Transverse colon (tissue), 4 donors: ENCODE measurements around the gene CLRN2.

Experiments used
- EP300 ChIP-seq: sonication (generic); formaldehyde crosslinking; IDR thresholded peaks from one replicate; pipeline ENCODE4 v1.6.1; 2017; ENCODE audit warnings: antibody characterized with exemption, low read depth
- POLR2A ChIP-seq: fragments of 450-650 bp; IDR thresholded peaks from one replicate; pipeline ENCODE4 v1.6.1; 2016; ENCODE audit warnings: antibody characterized with exemption, mild to moderate bottlenecking, moderate library complexity
- POLR2AphosphoS5 ChIP-seq, 3 donors: sonication (generic); formaldehyde crosslinking; IDR thresholded peaks; one replicate each; pipeline ENCODE4 v1.6.1; 2016; ENCODE audit warnings: antibody characterized with exemption in 3 of 3
- TF ChIP-seq, protein P1 (sequence below), 5 experiments: fragments of 200-600 bp in 3 of 5; fragments of 450-650 bp in 2 of 5; sonication (generic) in 3 of 5; IDR thresholded peaks; 1 replicate in 2 of 5; 2 replicates in 3 of 5; pipeline ENCODE4 v1.5.1; 2016 to 2017; ENCODE audit warnings: antibody characterized with exemption in 5 of 5, inconsistent platforms in 3 of 5, mild to moderate bottlenecking in 2 of 5, moderate library complexity in 1 of 5

DNA sequence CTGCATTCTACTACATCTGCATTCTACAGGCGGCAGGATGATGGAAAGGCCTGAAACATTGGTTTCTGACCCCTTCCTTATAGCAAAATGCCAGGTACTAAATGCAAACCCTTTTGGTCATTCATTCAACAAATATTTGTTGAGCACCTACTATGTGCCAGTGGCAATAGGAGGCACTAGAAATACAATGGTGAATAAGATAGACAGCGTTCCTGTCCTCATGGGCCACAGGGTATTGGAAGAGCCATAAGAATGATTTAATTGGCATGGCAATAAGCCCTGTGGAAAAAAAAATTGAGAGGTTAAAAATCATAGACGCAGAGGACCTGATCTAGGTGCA lies 44.7 kb downstream of the CLRN2 start:
- TF ChIP-seq EP300 (no peak), POLR2A (no peak), POLR2AphosphoS5 (IDR thresholded peaks at IDR 0.05) (no peak)
- TF ChIP-seq, protein P1, sequence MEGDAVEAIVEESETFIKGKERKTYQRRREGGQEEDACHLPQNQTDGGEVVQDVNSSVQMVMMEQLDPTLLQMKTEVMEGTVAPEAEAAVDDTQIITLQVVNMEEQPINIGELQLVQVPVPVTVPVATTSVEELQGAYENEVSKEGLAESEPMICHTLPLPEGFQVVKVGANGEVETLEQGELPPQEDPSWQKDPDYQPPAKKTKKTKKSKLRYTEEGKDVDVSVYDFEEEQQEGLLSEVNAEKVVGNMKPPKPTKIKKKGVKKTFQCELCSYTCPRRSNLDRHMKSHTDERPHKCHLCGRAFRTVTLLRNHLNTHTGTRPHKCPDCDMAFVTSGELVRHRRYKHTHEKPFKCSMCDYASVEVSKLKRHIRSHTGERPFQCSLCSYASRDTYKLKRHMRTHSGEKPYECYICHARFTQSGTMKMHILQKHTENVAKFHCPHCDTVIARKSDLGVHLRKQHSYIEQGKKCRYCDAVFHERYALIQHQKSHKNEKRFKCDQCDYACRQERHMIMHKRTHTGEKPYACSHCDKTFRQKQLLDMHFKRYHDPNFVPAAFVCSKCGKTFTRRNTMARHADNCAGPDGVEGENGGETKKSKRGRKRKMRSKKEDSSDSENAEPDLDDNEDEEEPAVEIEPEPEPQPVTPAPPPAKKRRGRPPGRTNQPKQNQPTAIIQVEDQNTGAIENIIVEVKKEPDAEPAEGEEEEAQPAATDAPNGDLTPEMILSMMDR (IDR thresholded peaks at IDR 0.05): no peak
